ENCODE results near the gene TALDO1. TPM values are rescaled to one million over a fixed set of nuclear protein-coding genes. Genes with fewer than 3 reads are reported as not detected.

Gene TALDO1
- total RNA-seq, 1 experiment from 2014 or later, result 173 TPM

GRCh38 chr11:795634-796564 is 48.6 kb downstream of the TALDO1 start:
- Histone ChIP-seq H3K27ac (ENCODE audit: low read depth, low read length, poor library complexity, severe bottlenecking) (peak overlapping the region; percentile 89), H3K27me3 (replicated peaks; ENCODE audit: insufficient read depth, low read depth, low read length, poor library complexity) (no peaks in the 10 kb centered on the region), H3K4me1 (ENCODE audit: insufficient read depth, low read length, poor library complexity, severe bottlenecking) (peaks cover 7% of the 10 kb centered on the region), H3K4me3 (ENCODE audit: low read depth, low read length, poor library complexity, severe bottlenecking) (peak overlapping the region; percentile 75), H3K9me3 (ENCODE audit: low read depth, low read length, poor library complexity, severe bottlenecking) (no peaks in the 10 kb centered on the region), H3K36me3 (ENCODE audit: insufficient read depth, low read length, poor library complexity, severe bottlenecking) (peaks cover 12% of the 10 kb centered on the region)
- intact Hi-C loops (cut with micrococcal nuclease; ENCODE audit: unreplicated experiment), result no loop called here
- ChIA-PET CTCF (interaction anchor here (0.6 kb wide), 1 partner anchor 15 kb away, joined by 3 read pairs; no protein-coding TSS in a partner anchor), POLR2A (ENCODE audit: low non-redundant PET) (no interaction called here)
- BruUV-seq (replicated peaks), result no TSS peak
- TF ChIP-seq, protein P1, sequence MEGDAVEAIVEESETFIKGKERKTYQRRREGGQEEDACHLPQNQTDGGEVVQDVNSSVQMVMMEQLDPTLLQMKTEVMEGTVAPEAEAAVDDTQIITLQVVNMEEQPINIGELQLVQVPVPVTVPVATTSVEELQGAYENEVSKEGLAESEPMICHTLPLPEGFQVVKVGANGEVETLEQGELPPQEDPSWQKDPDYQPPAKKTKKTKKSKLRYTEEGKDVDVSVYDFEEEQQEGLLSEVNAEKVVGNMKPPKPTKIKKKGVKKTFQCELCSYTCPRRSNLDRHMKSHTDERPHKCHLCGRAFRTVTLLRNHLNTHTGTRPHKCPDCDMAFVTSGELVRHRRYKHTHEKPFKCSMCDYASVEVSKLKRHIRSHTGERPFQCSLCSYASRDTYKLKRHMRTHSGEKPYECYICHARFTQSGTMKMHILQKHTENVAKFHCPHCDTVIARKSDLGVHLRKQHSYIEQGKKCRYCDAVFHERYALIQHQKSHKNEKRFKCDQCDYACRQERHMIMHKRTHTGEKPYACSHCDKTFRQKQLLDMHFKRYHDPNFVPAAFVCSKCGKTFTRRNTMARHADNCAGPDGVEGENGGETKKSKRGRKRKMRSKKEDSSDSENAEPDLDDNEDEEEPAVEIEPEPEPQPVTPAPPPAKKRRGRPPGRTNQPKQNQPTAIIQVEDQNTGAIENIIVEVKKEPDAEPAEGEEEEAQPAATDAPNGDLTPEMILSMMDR (conservative IDR thresholded peaks at IDR 0.05; ENCODE audit: low read depth, low read length), result no peak
- TF ChIP-seq EZH2 (IDR thresholded peaks at IDR 0.05; ENCODE audit: borderline replicate concordance, low read depth, low read length, poor library complexity, severe bottlenecking), result no peak
- peak; percentile 83 for DNase-seq (ENCODE audit: low spot score)

GRCh38 chr11:796565-797295 is 49.5 kb downstream of the TALDO1 start:
- Histone ChIP-seq H3K4me1 (ENCODE audit: insufficient read depth, low read length, poor library complexity, severe bottlenecking) (peaks cover 7% of the 10 kb centered on the region), H3K9me3 (ENCODE audit: low read depth, low read length, poor library complexity, severe bottlenecking) (no peaks in the 10 kb centered on the region), H3K27ac (ENCODE audit: low read depth, low read length, poor library complexity, severe bottlenecking) (peak overlapping the region; percentile 89), H3K4me3 (ENCODE audit: low read depth, low read length, poor library complexity, severe bottlenecking) (peak overlapping the region; percentile 75), H3K36me3 (ENCODE audit: insufficient read depth, low read length, poor library complexity, severe bottlenecking) (peaks cover 16% of the 10 kb centered on the region), H3K27me3 (replicated peaks; ENCODE audit: insufficient read depth, low read depth, low read length, poor library complexity) (no peaks in the 10 kb centered on the region)
- no TSS peak for BruUV-seq (replicated peaks)
- POLR2A ChIA-PET (ENCODE audit: low non-redundant PET), result no interaction called here
- CTCF ChIA-PET, result interaction anchor here (0.6 to 0.7 kb wide), 2 partner anchors 13 to 16 kb away, joined by 3 read pairs; no protein-coding TSS in a partner anchor
- no peak for TF ChIP-seq EZH2 (IDR thresholded peaks at IDR 0.05; ENCODE audit: borderline replicate concordance, low read depth, low read length, poor library complexity, severe bottlenecking)
- TF ChIP-seq, protein P1 (conservative IDR thresholded peaks at IDR 0.05; ENCODE audit: low read depth, low read length), result no peak
- no peak for DNase-seq (ENCODE audit: low spot score)
- intact Hi-C loops (cut with micrococcal nuclease; ENCODE audit: unreplicated experiment), result no loop called here

- ChIA-PET CTCF (interaction anchor here (0.7 kb wide), 1 partner anchor 14 kb away, joined by 3 read pairs; no protein-coding TSS in a partner anchor), POLR2A (ENCODE audit: low non-redundant PET) (no interaction called here)
- TF ChIP-seq, protein P1 (conservative IDR thresholded peaks at IDR 0.05; ENCODE audit: low read depth, low read length), result no peak
- no peak for TF ChIP-seq EZH2 (IDR thresholded peaks at IDR 0.05; ENCODE audit: borderline replicate concordance, low read depth, low read length, poor library complexity, severe bottlenecking)
- intact Hi-C loops (cut with micrococcal nuclease; ENCODE audit: unreplicated experiment), result no loop called here
- Histone ChIP-seq H3K27me3 (replicated peaks; ENCODE audit: insufficient read depth, low read depth, low read length, poor library complexity) (no peaks in the 10 kb centered on the region), H3K27ac (ENCODE audit: low read depth, low read length, poor library complexity, severe bottlenecking) (peak overlapping the region; percentile 89), H3K4me3 (ENCODE audit: low read depth, low read length, poor library complexity, severe bottlenecking) (peak overlapping the region; percentile 75), H3K9me3 (ENCODE audit: low read depth, low read length, poor library complexity, severe bottlenecking) (no peaks in the 10 kb centered on the region), H3K36me3 (ENCODE audit: insufficient read depth, low read length, poor library complexity, severe bottlenecking) (peaks cover 16% of the 10 kb centered on the region), H3K4me1 (ENCODE audit: insufficient read depth, low read length, poor library complexity, severe bottlenecking) (peaks cover 7% of the 10 kb centered on the region)
- no TSS peak for BruUV-seq (replicated peaks)
- peak; percentile 93 for DNase-seq (ENCODE audit: low spot score)
These were observed 50.2 kb downstream of the TALDO1 start for GRCh38 chr11:797296-798092.
